HEK293T (cell line): ENCODE data around the gene STON2.

ENCODE experiments used
- CTCF ChIA-PET: fragments of 350-600 bp; formaldehyde crosslinking; extraction: SDS; loops from one replicate; lab custom pipeline; 2021; ENCODE audit warnings: antibody characterized with exemption, inconsistent platforms; lab: Yijun Ruan, JAX
- POLR2A ChIA-PET: fragments of 350-600 bp; formaldehyde crosslinking; extraction: SDS; loops from one replicate; lab custom pipeline; 2020; ENCODE audit warnings: antibody characterized with exemption, inconsistent platforms; lab: Yijun Ruan, JAX
- DNase-seq: peaks from one replicate; pipeline ENCODE4 v3.0.0; 2012; ENCODE audit warnings: mixed read lengths; ENCODE audit errors: extremely low spot score
- ARNT ChIP-seq: fragments of 450-650 bp; IDR thresholded peaks from 2 replicates; pipeline ENCODE4 v1.6.1; 2017; ENCODE audit warnings: mild to moderate bottlenecking
- BHLHE40 ChIP-seq: fragments of 450-650 bp; IDR thresholded peaks from 2 replicates; pipeline ENCODE4 v1.6.1; 2016; ENCODE audit warnings: mild to moderate bottlenecking, moderate library complexity, borderline replicate concordance
- CTBP1 ChIP-seq: fragments of 450-650 bp; IDR thresholded peaks from 2 replicates; pipeline ENCODE4 v1.6.1; 2016; ENCODE audit warnings: borderline replicate concordance
- ELF4 ChIP-seq: fragments of 450-650 bp; IDR thresholded peaks from 2 replicates; pipeline ENCODE4 v1.6.1; 2017; ENCODE audit warnings: antibody characterized with exemption
- FOXA1 ChIP-seq: fragments of 450-650 bp; IDR thresholded peaks from 2 replicates; pipeline ENCODE4 v1.6.1; 2016; ENCODE audit warnings: mild to moderate bottlenecking
- FOXK2 ChIP-seq: fragments of 450-650 bp; IDR thresholded peaks from 2 replicates; pipeline ENCODE4 v1.6.1; 2016; ENCODE audit warnings: mild to moderate bottlenecking
- FOXM1 ChIP-seq: fragments of 450-650 bp; IDR thresholded peaks from 2 replicates; pipeline ENCODE4 v1.6.1; 2017; ENCODE audit warnings: mild to moderate bottlenecking, borderline replicate concordance
- HDGF ChIP-seq: fragments of 450-650 bp; IDR thresholded peaks from 2 replicates; pipeline ENCODE4 v1.6.1; 2017; ENCODE audit warnings: antibody characterized with exemption, borderline replicate concordance
- L3MBTL2 ChIP-seq: fragments of 450-650 bp; conservative IDR thresholded peaks from 2 replicates; pipeline ENCODE4 v1.6.1; 2016; ENCODE audit warnings: mild to moderate bottlenecking
- LEF1 ChIP-seq: fragments of 450-650 bp; IDR thresholded peaks from 2 replicates; pipeline ENCODE4 v1.6.1; 2017; ENCODE audit warnings: mild to moderate bottlenecking, borderline replicate concordance
- NFRKB ChIP-seq: fragments of 450-650 bp; IDR thresholded peaks from 2 replicates; pipeline ENCODE4 v1.6.1; 2016; ENCODE audit warnings: mild to moderate bottlenecking, moderate library complexity
- PKNOX1 ChIP-seq: fragments of 450-650 bp; IDR thresholded peaks from 2 replicates; pipeline ENCODE4 v1.6.1; 2016
- SP1 ChIP-seq: fragments of 450-650 bp; IDR thresholded peaks from 2 replicates; pipeline ENCODE4 v1.6.1; 2017
- SUZ12 ChIP-seq: fragments of 450-650 bp; IDR thresholded peaks from 2 replicates; pipeline ENCODE4 v1.6.1; 2016; ENCODE audit warnings: mild to moderate bottlenecking
- TARDBP ChIP-seq: fragments of 450-650 bp; IDR thresholded peaks from 2 replicates; pipeline ENCODE4 v1.6.1; 2016
- ZNF384 ChIP-seq: fragments of 450-650 bp; IDR thresholded peaks from 2 replicates; pipeline ENCODE4 v1.6.1; 2016

The STON2 gene

DNA sequence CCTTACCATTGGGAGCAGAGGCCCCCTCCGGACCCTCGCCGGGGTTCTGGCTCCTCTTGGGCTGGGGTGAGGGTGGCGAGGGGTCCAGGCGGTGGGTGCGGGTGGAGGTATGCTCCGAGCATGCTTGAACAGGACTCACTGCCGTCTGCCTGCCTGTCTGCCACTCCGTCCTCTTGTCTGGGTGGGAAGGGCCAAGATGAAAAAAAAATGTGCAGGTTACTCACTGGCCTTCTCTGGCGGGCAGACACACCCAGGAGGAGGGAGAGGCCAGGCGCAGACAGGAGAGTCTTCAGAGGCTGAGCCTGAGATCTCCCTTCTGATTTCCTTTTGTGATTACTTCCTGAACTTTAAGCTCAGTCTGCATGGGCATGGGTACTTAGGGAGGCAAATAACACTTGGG is 76.1 kb downstream of the STON2 start:
- ChIA-PET POLR2A (no interaction called here), CTCF (interaction anchor here (1.0 kb wide), 2 partner anchors 104 to 141 kb away, joined by 3 to 4 read pairs; no protein-coding TSS in a partner anchor)
- peak; percentile 58 for DNase-seq

DNA sequence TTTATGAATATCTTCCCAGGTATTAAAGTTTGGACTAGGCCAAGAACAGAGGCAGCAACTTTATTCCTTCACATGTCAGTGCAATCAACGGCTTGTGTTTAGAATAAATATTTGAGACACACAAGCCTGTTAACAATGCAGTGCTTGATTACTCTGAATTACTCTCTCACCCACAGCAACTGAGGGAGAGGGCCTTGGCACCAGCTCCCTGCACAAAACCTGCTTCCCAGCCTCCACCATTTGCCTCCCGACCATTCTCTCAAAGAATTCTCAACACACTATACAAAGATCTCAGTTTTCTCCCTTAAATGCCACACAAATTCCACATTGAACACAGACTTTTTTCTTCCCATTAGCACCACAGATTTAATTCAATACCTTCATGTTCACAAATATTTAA is 77.0 kb downstream of the STON2 start:
- ChIA-PET CTCF (no interaction called here), POLR2A (no interaction called here)
- no peak for DNase-seq
- TF ChIP-seq BHLHE40 (no peak), NFRKB (no peak), SUZ12 (no peak), CTBP1 (no peak), PKNOX1 (no peak), SP1 (no peak)

More for the DNA sequence above, 76.1 kb downstream of the STON2 start:
- no peak for TF ChIP-seq ARNT
- TF ChIP-seq HDGF: no peak
- peak; percentile 64 for TF ChIP-seq ZNF384

DNA sequence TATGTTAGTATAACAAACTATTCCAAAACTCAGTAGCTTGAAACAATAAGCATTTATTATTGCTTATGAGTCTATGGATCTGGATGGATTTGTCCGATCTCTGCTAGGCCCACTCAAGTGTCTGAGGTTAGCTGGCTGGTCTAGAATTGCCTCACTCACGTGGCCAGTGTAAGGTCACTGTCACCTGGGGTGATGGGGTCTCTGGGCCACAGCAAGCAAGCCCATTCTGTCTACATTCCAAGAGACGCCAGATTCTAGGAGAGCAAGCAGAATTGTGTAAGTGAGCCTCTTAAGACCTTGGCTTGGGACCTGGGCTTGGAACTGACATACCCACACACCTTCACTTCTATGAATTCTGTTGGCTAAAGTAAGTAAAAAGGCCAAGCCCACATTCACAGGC is 80.2 kb downstream of the STON2 start:
- no peak for DNase-seq
- CTCF ChIA-PET: no interaction called here
- POLR2A ChIA-PET: no interaction called here
- TF ChIP-seq BHLHE40 (no peak), FOXA1 (no peak), ELF4 (no peak), L3MBTL2 (no peak), ZNF384 (no peak), SUZ12 (no peak), ARNT (no peak), CTBP1 (no peak), FOXM1 (no peak), TARDBP (no peak), FOXK2 (no peak), NFRKB (no peak), SP1 (no peak), PKNOX1 (no peak), HDGF (no peak), LEF1 (no peak)

DNA sequence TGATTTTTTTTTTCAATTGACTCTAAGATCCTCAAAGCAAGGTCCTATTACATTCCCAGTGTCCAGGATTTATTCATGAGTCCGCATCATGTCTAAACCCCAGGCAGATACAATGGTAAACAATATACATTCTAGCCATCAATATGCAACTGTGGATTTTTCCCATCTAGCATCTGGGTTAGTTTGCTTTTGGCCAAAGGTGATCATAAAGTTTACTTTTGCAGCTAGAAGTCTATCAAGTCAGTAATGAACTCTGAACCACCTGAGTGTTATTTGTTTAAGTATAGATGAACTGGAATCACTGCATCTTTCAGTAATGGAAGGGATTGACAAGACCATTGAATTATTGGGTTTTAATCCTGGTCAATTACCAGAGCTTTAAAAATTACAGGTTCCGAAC is 80.8 kb downstream of the STON2 start:
- ChIA-PET CTCF (no interaction called here), POLR2A (no interaction called here)
- no peak for DNase-seq
- TF ChIP-seq FOXM1 (no peak), FOXA1 (no peak), LEF1 (no peak), ELF4 (no peak), BHLHE40 (no peak), L3MBTL2 (no peak), HDGF (no peak), SUZ12 (no peak), NFRKB (no peak), ZNF384 (no peak), TARDBP (no peak), CTBP1 (no peak), ARNT (no peak), FOXK2 (no peak), SP1 (no peak), PKNOX1 (no peak)

- TF ChIP-seq L3MBTL2 (no peak), NFRKB (no peak), SUZ12 (no peak), LEF1 (no peak), FOXK2 (no peak), PKNOX1 (no peak)
- no peak for DNase-seq
- CTCF ChIA-PET: no interaction called here
- POLR2A ChIA-PET: no interaction called here
These were observed 84.8 kb downstream of the STON2 start for GRCh38 chr14:81315341-81315740.

GRCh38 chr14:81314443-81315175 is 85.5 kb downstream of the STON2 start:
- POLR2A ChIA-PET: no interaction called here
- DNase-seq: no peak
- CTCF ChIA-PET: no interaction called here
- TF ChIP-seq NFRKB (no peak), PKNOX1 (peak; percentile 75)
